G401.6 (cell line): ENCODE measurements around the gene TBC1D21.
"Not testable (repeated sequence)": the region's sequence is repeated elsewhere in the genome, so short reads cannot be mapped to it uniquely, and the experiment has no call there.

Experiments used
- FAIRE-seq: peaks from 2 replicates; lab custom pipeline; 2012; peaks lifted over from hg19 to GRCh38; lab: Jason Lieb, UNC

The TBC1D21 gene

DNA sequence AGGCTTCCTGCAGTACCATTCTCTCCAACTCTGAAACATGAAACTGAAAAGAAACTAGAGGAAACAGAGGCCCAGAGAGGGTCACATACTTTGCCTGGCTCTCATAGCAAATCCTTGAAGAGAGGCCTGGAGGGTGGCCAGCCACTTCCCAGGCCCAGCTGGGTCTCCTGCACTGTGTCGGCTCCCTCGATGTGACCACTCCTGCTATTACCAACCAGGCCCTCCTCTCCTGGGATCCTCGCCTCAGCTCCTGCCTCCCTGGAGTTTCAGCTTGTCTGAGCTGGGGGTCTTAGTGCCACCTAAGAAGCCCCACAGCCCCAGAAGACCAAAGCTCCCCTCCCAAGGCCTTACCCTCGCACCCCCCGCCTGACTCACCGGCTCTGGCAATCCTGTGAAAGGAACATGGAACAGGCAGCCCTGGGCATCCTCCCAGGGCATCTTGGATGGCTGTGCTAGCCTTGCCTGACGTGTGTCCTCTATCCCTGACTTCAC is 57.5 kb downstream of the TBC1D21 start:
- FAIRE-seq, result no peak

DNA sequence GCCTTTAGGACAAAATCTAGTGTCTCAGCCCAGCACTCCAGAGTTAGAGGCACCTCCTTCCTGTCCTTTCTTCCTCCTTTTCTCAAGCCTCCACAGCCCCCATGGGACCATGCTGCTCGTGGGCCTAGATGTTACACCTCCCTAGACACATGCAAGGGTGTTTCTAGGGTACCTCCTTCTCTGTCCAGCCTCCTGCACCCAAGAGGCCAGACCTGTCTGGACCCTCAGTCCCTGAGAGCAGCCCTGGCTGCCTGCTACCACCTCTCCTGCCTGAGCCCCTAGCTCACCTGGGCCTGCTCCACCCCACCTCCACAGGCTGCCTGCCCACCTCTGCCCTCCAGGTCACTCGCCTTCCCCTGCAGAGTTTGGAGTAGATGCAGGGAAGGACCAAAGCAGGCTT is 58.1 kb downstream of the TBC1D21 start:
- FAIRE-seq, result no peak

DNA sequence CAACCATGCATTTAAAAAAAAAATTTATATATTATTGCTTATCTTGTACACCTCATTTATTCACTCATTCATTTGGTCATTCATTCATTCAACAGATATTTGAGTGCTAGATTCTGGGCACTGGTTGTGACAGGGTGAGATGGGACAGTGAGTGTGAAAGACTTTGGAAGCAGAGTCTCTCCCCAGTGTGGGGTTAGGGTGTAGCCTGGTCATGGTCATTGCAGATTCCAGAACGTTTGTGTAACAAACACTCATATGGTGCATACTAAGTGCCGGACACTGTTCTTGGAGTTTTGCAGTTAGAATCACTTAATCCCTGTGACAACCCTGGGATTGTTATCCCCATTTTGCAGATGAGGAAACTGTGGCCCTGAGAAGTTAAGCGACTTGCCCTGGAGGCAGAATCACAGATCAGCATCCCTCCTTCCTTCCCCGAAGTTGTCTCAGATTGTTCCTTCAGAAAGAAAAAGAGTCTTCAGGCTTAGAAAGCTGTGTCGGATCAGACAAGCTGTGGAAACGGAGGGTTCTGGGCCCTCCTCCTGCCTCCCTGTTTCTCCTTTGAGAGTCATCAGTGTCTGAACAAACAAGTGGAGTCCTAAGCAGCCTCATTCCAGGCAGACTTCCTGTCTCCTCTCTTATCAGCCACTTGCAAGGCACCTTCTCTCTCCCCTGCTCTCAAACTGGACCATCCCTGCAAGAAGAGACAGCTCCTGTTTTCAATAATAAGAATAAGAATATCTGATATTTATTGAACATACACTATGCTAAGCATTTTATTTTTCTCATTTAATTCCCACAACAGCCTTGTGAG is 59.2 kb downstream of the TBC1D21 start:
- FAIRE-seq, result no peak

DNA sequence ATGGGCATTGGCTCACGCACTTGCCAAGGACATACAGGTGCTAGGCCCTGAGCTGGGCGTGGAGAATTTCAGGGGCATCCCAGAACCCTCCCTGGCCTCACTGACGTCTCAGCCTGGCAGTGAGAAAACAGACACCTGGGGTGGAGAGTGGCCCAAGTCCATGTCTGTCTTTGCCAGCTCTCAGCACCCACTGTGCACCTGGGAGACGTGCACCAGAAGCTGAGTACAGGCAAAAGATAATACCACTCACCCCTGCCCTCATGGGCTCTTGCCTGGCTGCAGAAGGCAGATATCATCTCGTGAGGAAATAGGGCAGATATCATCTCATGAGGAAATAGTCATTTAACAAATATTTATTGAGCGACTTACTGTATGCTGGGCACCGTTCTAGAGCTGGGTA is 60.9 kb downstream of the TBC1D21 start:
- FAIRE-seq, result no peak

DNA sequence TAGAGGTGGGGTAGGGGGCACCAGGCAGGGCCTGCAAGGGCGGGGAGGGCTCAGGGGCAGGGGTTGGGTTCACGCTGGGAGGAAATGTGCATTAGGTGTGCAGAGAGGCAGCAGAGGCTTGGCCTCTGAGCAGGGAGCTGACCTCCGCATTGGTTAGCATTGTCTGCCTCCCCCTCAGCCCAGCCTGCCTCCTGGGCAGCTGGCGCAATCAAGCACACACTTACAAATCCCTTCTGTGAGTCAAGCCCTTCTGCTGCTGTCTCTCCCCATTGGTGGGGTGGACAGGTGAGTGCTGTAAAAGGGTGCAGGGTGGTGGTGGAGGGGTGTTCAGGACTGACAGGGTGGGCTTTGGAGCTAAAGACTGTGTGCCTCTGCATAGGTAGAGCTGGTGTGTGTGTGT is 62.2 kb downstream of the TBC1D21 start:
- no peak for FAIRE-seq

DNA sequence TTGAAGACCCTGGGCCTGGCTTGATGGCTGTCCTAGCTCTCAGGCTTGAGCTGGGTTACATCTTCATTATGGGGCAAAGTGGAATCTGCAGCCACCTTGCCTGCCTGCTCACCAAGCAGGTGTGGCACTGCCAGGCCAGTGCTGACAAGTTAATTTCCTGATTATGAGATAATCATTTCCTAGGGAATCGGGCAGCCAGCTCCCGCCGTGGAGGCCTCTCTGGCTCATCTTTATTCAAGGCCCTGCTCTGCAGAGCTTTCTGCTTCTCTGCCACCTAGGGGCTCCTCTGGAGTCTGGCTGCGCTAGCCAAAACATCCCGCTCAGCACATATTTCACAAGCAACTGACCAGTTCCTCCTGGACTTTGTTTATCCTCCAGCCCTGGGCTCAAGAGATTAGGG is 62.8 kb downstream of the TBC1D21 start:
- FAIRE-seq, result no peak

DNA sequence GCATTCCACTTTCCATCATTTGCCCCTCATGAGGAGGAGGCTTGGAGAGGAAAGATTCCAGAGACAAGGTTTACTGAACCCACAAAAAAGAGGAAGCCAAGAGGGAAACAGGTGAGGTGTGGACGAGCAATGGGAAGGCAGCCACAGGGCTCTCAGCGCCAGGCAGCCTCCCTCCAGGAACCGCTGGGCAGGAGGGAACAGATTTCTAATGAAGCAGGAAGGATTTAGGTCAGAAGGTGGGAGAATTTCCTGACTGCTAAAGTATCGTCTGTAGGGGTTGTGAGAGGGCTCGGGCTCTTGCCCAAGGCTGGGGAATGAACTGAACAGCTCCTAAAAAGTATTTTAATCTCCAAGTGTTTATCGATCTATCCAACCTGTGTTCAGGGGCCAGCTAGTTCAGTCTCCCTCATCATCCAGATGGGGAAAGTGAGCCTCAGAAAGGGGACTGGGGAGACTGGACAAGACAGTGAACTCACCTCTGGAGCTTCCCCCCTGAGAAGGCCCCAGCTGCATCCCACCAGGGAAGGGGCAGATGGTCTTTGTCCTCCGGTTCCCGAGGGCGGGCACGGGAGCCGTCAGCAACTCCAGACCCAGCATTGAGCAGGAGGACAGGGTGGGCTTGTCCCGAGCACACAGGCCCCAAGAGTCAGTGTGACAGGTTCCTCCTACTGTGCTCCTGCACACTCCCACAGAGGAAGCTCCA is 63.4 kb downstream of the TBC1D21 start:
- FAIRE-seq, result no peak

DNA sequence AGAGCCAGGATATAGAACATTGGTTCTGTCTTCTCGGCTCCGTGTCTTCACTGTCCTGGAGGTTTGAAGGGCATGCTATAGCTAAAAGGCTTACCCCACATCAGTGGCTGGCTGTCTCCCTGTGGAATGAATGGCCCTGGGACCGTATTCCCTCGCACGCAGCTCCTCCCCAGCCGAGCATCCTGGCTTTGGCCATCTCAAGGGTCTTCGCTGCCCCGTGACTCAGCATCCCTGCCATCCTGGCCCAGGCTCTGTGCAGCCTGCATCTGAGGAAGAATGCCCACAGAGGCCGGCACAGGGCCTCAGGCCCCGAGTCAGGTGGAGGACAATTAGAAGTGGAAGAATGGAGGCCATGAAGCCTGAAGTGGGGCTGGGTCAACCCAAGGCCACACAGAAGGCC is 63.9 kb downstream of the TBC1D21 start:
- no peak for FAIRE-seq

DNA sequence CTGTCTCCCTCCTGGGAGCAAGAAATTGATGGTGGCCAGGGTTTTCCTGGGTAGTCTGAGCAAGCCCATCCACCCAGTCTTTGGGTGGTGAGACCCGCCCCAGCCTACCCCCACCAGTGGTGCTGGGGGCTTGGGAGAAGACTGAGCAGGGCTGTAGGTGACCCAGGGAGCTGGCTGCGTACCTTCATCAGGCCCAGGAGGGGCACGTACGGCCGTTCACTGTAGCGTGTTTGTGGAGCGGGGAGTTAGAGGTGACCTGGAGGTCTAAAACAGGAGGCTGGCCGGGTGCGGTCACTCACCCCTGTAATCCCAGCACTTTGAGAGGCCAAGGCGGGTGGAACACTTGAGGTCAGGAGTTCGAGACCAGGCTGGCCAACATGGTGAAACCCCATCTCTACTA is 64.4 kb downstream of the TBC1D21 start:
- no peak for FAIRE-seq

DNA sequence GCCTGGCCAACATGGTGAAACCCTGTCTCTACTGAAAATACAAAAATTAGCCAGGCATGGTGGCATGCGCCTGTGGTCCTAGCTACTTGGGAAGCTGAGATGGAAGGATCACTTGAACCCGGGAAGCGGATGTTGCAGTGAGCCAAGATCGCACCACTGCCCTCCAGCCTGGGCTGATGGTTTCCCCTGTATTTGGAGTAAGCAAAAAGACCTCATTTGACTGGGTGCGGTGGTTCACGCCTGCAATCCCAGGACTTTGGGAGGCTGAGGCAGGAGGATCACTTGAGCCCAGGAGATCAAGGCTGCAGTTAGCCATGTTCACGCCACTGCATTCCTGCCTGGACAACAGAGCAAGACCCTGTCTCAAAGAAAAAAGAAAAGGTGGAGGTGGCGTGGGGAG is 65.2 kb downstream of the TBC1D21 start:
- FAIRE-seq, result not testable (repeated sequence)
